Measurements from ENCODE around the gene RANBP1.
"Not testable (repeated sequence)": the region's sequence is repeated elsewhere in the genome, so short reads cannot be mapped to it uniquely, and the experiment has no call there.

The RANBP1 gene

DNA sequence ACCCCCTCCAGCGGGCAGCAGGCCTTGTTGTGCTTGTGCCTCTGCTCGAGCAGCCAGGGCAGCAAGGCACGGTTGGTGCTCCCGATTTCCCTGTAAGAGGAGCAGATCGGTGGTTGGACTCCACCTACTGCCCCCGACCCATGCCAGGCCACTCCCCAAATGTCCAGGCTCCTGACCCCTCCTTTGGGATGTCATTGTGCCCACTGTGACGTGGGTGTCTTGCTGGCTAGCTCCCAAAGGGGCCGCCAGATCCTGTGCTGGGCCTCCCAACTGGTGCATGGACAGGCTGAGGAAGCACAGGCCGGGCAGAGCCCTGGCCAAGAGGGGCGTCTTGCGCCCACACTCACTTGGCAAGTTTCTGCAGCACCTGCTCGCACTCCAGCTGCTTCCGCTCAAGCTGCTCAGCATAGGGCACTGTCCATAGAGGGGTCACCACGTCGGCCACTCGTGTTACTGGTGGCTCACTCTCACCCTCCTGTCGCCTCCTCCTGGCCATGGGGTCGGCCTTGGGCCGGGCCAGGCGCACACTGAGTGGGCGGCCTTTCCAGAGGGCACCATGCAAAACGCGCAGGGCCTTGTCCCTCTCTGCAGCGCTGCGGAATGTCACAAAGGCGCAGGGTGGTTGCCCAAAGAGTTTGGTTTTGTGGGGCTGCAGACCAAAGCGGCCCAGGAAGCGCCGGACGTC is at the start of gene RANBP1:
Gene RANBP1 (plus strand): TSS at position 414 of the 685 bp plus-strand sequence. CDS start 81 bp downstream, at position 495.
- no peak for DNase-seq (ENCODE audit: low read depth in 2 of 2, low spot score in 1 of 2)

DNA sequence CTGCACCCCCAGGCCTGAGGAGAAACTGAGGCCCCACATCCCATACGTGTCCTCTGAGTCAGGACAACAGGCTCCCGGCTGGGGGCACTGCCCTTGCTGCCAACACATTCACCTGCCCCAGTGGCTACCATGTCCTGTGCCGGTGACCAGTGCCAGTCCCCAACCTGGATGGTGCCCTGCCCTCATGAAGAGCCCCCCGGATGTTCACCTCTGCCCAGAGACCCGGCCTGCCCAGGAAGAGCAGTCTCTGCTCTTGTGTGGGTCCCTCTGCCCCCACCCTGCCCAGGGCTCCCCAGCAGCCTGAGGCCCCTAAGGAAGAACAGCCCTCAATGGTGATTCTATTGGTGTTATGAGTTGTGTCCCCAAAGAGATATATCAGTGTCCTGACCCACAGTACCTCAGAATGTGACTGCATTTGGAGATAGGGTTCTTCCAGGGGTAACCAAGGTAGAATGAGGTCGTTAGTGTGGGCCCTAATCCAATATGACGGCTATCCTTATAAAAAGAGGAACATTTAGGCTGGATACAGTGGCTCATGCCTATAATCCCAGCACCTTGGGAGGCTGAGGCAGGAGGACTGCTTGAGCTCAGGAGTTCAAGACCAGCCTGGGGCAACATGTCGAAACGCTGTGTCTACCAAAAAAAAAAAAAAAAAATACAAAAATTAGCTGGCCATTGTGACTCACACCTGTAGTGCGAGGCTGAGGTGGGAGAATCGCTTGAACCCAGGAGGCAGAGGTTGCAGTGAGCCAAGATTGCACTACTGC is 49.1 kb upstream of the RANBP1 start:
- no peak for DNase-seq (ENCODE audit: low read depth in 2 of 2, low spot score in 1 of 2)

DNA sequence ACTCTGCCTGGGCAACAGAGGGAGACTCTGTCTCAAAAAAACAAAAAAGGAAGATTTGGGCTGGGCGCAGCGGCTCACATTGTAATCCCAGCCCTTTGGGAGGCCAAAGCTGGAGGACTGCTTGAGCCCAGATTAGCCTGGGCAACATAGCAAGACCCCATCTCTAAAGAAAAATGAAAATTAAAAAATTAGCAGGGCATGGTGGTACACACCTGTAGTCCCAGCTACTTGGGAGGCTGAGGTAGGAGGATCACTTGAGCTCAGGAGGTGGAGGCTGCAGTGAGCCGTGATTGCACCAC is 48.6 kb upstream of the RANBP1 start:
- DNase-seq (ENCODE audit: low read depth in 2 of 2, low spot score in 1 of 2) = not testable (repeated sequence)

GRCh38 chr22:20068640-20069039 is 47.3 kb upstream of the RANBP1 start:
- no peak for DNase-seq (ENCODE audit: low read depth in 2 of 2, low spot score in 1 of 2)

- DNase-seq (ENCODE audit: low read depth in 2 of 2, low spot score in 1 of 2) = no peak
These were observed 46.4 kb upstream of the RANBP1 start for GRCh38 chr22:20069331-20070042.

- no peak for DNase-seq (ENCODE audit: low read depth in 2 of 2, low spot score in 1 of 2)
These were observed 44.4 kb upstream of the RANBP1 start for GRCh38 chr22:20071524-20071972.

DNA sequence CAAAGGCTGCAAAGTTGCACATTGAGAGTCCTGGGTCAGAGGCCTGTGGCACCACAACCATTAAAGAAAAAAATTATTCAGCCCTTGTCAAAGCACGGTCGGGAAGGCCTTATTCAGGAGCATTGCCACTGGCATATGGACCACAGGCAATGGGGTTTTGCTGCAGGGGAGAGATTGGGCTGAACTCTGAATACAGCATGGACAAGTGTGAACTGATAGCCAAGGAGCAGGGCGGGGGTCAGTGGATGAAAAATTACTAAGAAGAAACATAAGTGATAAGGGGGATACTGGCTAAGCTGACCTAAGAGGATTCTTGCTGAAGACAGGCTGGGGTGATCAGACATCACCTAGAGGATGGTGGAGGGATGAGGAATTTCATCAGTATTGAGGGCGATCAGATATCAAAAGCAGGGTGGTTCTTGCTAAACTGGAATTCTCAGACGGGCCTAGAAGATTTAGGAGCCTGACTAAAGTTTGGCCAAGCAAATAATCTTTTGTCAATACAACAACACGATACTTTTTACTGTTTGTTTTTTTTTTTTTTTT is 39.2 kb upstream of the RANBP1 start:
- no peak for DNase-seq (ENCODE audit: low read depth in 2 of 2, low spot score in 1 of 2)

- peak; percentile 25 to 38 for DNase-seq (ENCODE audit: low read depth in 2 of 2, low spot score in 1 of 2)
These were observed 36.0 kb upstream of the RANBP1 start, which contains the start of gene DGCR8 for GRCh38 chr22:20079745-20080444. Gene DGCR8 (plus strand): TSS chr22:20080241. CDS start chr22:20085964, 5,723 bp downstream.

DNA sequence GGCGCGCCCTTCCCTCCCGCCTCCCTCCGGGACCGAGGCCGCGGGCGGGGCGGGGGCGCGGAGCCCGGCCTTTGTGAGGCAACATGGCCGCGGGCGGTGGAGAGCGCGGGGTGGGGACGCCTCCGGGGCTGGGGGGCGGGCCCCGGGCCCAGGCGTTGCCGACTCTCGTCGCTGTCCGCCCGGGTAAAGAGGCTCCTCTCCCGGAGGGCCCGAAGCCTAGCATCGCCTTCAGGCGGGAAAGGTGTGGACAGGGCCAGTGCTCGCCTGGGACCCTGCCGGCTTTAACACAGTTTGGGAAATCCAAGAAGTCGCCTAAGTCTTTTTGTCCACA is 35.5 kb upstream of the RANBP1 start:
- DNase-seq (ENCODE audit: low read depth in 2 of 2, low spot score in 1 of 2) = peak; percentile 25 to 53

- no peak for DNase-seq (ENCODE audit: low read depth in 2 of 2, low spot score in 1 of 2)
These were observed 34.9 kb upstream of the RANBP1 start for GRCh38 chr22:20080776-20081654.

- no peak for DNase-seq (ENCODE audit: low read depth in 2 of 2, low spot score in 1 of 2)
These were observed 32.6 kb upstream of the RANBP1 start for GRCh38 chr22:20083157-20083890.

- no peak for DNase-seq (ENCODE audit: low read depth in 2 of 2, low spot score in 1 of 2)
These were observed 31.9 kb upstream of the RANBP1 start for GRCh38 chr22:20083891-20084546.

DNA sequence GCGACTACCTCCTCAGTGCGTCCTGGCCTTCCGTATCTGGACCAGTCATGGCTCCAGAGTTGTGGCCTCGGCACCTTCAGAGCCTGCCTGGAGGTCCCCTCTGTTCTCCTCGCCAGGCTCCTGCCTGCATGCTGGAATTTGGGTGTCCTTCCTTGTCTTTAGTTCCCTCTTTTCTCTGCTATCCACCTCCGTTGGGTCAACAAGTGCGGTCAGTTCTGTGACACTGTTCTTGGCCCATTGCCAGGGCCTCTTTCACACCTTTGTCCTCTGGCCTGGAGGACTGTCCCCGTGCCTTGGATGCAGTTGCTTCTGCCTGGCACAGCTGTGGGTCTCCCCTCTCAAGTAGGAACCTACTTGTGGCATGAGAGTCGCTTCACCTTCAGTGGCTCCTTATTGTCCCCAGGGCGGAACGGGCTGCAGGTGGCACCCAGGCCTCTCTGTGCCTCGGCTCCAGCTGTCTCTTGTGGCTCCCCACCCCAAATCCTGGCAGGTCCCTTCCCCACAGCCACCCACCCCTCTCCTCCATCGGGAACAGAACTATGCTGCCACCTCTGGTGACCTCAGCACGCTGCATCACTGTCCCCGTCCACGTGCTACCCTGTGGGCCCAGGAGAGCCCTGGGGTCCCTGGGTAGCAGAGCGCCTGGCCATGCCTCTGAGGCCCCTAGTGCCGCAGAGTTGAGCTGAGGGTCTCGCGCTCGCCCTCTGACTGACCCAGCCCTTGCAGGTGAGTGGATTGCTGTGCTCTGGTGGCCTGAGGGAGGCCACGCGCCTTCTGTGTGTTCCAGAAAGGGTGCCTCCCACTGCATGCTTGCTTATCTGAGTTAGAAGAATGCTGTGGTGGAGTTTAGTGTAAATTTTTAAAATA is 31.1 kb upstream of the RANBP1 start:
- no peak for DNase-seq (ENCODE audit: low read depth in 2 of 2, low spot score in 1 of 2)

DNA sequence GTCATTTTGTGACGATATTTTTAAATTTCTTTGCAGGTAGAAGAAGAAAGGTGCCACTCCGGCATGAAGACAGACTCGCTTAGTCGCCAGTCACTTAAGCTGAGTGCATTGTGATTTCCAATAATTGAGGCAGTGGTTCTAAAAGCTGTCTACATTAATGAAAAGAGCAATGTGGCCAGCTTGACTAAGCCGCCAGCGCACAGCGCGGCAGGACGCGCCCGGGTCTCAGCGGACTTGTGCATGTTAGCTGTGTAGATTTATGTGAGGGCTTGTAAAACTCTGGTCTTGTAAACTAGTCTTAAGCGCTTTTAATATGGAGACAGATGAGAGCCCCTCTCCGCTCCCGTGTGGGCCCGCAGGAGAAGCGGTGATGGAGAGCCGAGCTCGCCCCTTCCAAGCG is 30.3 kb upstream of the RANBP1 start:
- DNase-seq (ENCODE audit: low read depth in 2 of 2, low spot score in 1 of 2) = no peak

DNA sequence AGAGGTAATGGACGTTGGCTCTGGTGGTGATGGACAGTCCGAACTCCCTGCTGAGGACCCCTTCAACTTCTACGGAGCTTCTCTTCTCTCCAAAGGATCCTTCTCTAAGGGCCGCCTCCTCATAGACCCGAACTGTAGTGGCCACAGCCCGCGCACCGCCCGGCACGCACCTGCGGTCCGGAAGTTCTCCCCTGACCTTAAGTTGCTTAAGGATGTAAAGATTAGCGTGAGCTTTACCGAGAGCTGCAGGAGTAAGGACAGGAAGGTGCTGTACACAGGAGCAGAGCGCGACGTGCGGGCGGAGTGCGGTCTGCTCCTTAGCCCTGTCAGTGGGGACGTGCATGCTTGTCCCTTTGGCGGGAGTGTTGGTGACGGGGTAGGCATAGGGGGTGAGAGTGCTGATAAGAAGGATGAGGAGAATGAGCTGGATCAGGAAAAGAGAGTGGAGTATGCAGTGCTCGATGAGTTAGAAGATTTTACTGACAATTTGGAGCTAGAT is 29.8 kb upstream of the RANBP1 start:
- no peak for DNase-seq (ENCODE audit: low read depth in 2 of 2, low spot score in 1 of 2)

GRCh38 chr22:20086763-20087162 is 29.1 kb upstream of the RANBP1 start:
- DNase-seq (ENCODE audit: low read depth in 2 of 2, low spot score in 1 of 2) = no peak

DNA sequence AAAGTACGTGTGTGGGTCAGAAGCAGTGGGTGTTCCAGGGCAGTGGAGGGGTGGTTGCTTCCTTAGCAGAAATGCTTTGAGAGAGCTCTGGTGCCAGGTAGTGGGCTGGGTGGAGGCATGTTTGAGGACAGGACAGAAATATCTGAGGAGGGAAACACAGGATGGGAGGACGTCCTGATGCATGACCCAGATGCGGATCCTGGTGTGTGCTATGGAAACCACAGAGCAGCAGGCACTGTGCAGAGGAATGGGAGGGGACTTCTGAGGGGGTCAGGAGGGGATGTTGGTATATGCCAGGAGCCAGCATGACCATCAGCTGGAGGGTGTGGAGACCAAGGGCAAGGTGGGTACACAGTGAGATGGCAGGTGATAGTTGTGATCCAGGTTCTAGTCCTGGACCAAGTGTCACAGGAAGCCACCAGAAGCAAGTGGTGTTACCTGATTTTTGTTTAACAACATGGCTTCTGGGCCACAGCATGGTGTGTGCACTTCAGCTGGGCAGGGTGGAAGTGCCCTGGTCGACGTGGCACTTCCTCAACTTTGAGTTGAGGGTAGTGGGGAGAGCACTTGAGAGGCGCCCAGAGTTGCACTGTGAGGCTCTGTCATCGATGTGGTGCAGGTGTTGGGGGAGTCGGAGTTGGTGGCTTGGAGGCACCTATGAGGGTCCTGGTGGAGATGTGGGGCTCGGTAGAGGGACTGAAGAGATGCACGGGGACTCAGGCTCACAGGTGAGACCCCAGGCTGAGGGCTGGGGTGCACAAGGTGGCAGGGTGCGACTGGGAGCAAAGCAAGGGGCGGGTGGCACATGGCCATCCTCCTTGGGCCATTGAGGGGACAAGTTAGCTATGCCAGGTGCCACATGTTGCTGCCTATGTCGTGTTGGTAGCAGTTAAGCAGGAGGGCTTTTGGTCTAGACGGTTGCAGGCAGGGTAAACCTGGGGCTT is 28.3 kb upstream of the RANBP1 start:
- DNase-seq (ENCODE audit: low read depth in 2 of 2, low spot score in 1 of 2) = no peak

Measured in stimulated activated CD8-positive, alpha-beta memory T cell treated with anti-CD3 and anti-CD28 coated beads, Interleukin-4, amount 100 ng/mL, for 1 hour (primary cell).